WTC11 (cell line): ENCODE results near the gene PADI1. TPM values are rescaled to one million over a fixed set of nuclear protein-coding genes. Genes with fewer than 3 reads are reported as not detected.

ENCODE experiments used
- ATAC-seq: fragments of 200-7000 bp; cut with Tn5 transposase; 2 replicates; pipeline ENCODE4 v1.10.0; 2021; ENCODE audit warnings: mild to moderate bottlenecking, moderate library complexity
- CTCF ChIA-PET: fragments of 300-600 bp; sonication (Branson Sonifier 250); formaldehyde crosslinking; loops from one replicate; lab custom pipeline; 2021; ENCODE audit warnings: antibody characterized with exemption; lab: Charles Lee
- POLR2A ChIA-PET: fragments of 350-600 bp; sonication (Branson Sonifier 250); formaldehyde crosslinking; loops from one replicate; lab custom pipeline; 2021; ENCODE audit warnings: antibody characterized with exemption; lab: Charles Lee
- DNase-seq: peaks from one replicate; pipeline ENCODE4 v3.0.0; 2021; ENCODE audit warnings: low spot score
- H3K27ac Mint-ChIP-seq: 2 replicates; pipeline ENCODE4 v1.8.0; 2021; ENCODE audit warnings: mixed read lengths
- H3K27me3 Mint-ChIP-seq: 2 replicates; pipeline ENCODE4 v1.8.0; 2021; ENCODE audit warnings: low read depth, mild to moderate bottlenecking, moderate library complexity, mixed read lengths
- H3K36me3 Mint-ChIP-seq: 2 replicates; pipeline ENCODE4 v1.8.0; 2021; ENCODE audit warnings: mixed read lengths
- H3K4me1 Mint-ChIP-seq: 2 replicates; pipeline ENCODE4 v1.8.0; 2022; ENCODE audit warnings: mixed read lengths
- H3K4me3 Mint-ChIP-seq: 2 replicates; pipeline ENCODE4 v1.8.0; 2021; ENCODE audit warnings: mild to moderate bottlenecking, moderate library complexity, mixed read lengths
- H3K9me3 Mint-ChIP-seq: 2 replicates; pipeline ENCODE4 v1.8.0; 2021; ENCODE audit warnings: mixed read lengths
- AFF4 ChIP-seq: sonication (generic); formaldehyde crosslinking; IDR thresholded peaks from 2 replicates; pipeline ENCODE4 v1.8.1; 2023; ENCODE audit warnings: mild to moderate bottlenecking, missing genetic modification reagents, borderline replicate concordance
- CREM ChIP-seq: sonication (generic); formaldehyde crosslinking; IDR thresholded peaks from 2 replicates; pipeline ENCODE4 v1.8.1; 2022; ENCODE audit warnings: mild to moderate bottlenecking, missing genetic modification reagents, moderate library complexity
- E2F1 ChIP-seq: sonication (generic); formaldehyde crosslinking; IDR thresholded peaks from 2 replicates; pipeline ENCODE4 v1.8.0; 2022; ENCODE audit warnings: mild to moderate bottlenecking, missing genetic modification reagents
- FOXP1 ChIP-seq: sonication (generic); formaldehyde crosslinking; IDR thresholded peaks from 2 replicates; pipeline ENCODE4 v1.8.0; 2022; ENCODE audit warnings: missing genetic modification reagents, mild to moderate bottlenecking, moderate library complexity, borderline replicate concordance
- IRF2 ChIP-seq: sonication (generic); formaldehyde crosslinking; IDR thresholded peaks from 2 replicates; pipeline ENCODE4 v1.8.0; 2022; ENCODE audit warnings: low read depth, missing genetic modification reagents, borderline replicate concordance
- JUN ChIP-seq: sonication (generic); formaldehyde crosslinking; IDR thresholded peaks from 2 replicates; pipeline ENCODE4 v1.8.0; 2023; ENCODE audit warnings: mild to moderate bottlenecking, missing genetic modification reagents
- NR2C2 ChIP-seq: sonication (generic); formaldehyde crosslinking; IDR thresholded peaks from 2 replicates; pipeline ENCODE4 v1.8.0; 2022; ENCODE audit warnings: mild to moderate bottlenecking, missing genetic modification reagents
- RORB ChIP-seq: fragments of 250-450 bp; sonication (Bioruptor Pico); IDR thresholded peaks from 2 replicates; pipeline ENCODE4 v1.9.0; 2021; ENCODE audit warnings: mild to moderate bottlenecking
- SMAD3 ChIP-seq: sonication (generic); formaldehyde crosslinking; IDR thresholded peaks from 2 replicates; pipeline ENCODE4 v1.8.0; 2022; ENCODE audit warnings: missing genetic modification reagents, mild to moderate bottlenecking, borderline replicate concordance
- ZNF317 ChIP-seq: sonication (generic); formaldehyde crosslinking; IDR thresholded peaks from 2 replicates; pipeline ENCODE4 v1.8.1; 2023; ENCODE audit warnings: low read depth, mild to moderate bottlenecking, moderate library complexity, missing genetic modification reagents, borderline replicate concordance
- ZNF512 ChIP-seq: sonication (generic); formaldehyde crosslinking; IDR thresholded peaks from 2 replicates; pipeline ENCODE4 v1.8.1; 2022; ENCODE audit warnings: missing genetic modification reagents, borderline replicate concordance
- total RNA-seq: library from RNA; stranded (reverse); gene quantifications from 3 replicates; pipeline ENCODE4 v1.2.3, GENCODE V29; 2021
- TF ChIP-seq, protein P1 (sequence below): fragments of 250-450 bp; sonication (Bioruptor Pico); IDR thresholded peaks from 2 replicates; pipeline ENCODE4 v1.9.0; 2021; ENCODE audit warnings: mild to moderate bottlenecking
- TF ChIP-seq, protein P2 (sequence below): sonication (generic); formaldehyde crosslinking; IDR thresholded peaks from 2 replicates; pipeline ENCODE4 v1.8.1; 2022; ENCODE audit warnings: mild to moderate bottlenecking, moderate library complexity, missing genetic modification reagents
- TF ChIP-seq, protein P3 (sequence below): sonication (generic); formaldehyde crosslinking; IDR thresholded peaks from 2 replicates; pipeline ENCODE4 v1.8.1; 2023; ENCODE audit warnings: mild to moderate bottlenecking, missing genetic modification reagents

Gene PADI1
- total RNA-seq, 1 experiment from 2014 or later, result 0.15 TPM

DNA sequence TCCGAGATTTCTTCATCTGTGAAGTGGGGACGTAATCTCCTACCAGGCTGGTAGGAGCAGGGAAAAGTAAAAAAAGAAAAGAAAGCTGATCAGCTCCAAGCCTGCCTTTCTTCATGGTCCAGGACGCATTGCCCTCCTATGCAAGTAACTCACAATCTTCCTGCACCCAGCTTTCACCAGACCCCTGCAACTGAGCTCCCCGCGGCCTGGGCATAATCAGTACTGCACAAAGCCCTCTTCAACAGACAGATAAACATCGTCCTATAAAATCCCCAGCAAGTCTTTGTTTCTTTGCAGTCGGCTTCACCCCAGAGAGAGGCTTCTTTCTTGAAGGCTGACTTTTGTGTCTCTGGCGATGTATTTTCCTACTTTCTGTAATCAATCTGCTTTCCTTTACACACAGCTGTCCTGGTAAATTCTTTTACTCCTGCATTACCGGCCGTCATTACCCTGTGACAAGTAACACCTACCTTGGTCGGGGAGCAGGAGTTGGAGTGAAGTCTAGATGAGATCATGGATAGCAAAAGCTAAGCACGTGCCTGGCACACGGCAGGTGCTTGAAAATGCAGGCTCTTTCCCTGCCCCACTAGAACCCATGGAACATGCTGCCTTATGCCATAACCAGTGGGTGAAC, 8.3 kb downstream of the PADI1 start:
- POLR2A ChIA-PET, result no interaction called here
- H3K27ac Mint-ChIP-seq, result no peak overlapping the region
- peaks cover 38% of the 10 kb centered on the region for H3K4me1 Mint-ChIP-seq
- H3K4me3 Mint-ChIP-seq, result no peak overlapping the region
- no peak for TF ChIP-seq AFF4 (CRISPR knock-in tag)
- no peak for TF ChIP-seq IRF2 (CRISPR knock-in tag)
- TF ChIP-seq ZNF317 (CRISPR knock-in tag), result no peak
- no peak for TF ChIP-seq FOXP1 (CRISPR knock-in tag)
- TF ChIP-seq E2F1 (CRISPR knock-in tag), result no peak
- no peak for TF ChIP-seq NR2C2
- no peak for TF ChIP-seq CREM
- no peak for TF ChIP-seq JUN (CRISPR knock-in tag)
- TF ChIP-seq, protein P1, sequence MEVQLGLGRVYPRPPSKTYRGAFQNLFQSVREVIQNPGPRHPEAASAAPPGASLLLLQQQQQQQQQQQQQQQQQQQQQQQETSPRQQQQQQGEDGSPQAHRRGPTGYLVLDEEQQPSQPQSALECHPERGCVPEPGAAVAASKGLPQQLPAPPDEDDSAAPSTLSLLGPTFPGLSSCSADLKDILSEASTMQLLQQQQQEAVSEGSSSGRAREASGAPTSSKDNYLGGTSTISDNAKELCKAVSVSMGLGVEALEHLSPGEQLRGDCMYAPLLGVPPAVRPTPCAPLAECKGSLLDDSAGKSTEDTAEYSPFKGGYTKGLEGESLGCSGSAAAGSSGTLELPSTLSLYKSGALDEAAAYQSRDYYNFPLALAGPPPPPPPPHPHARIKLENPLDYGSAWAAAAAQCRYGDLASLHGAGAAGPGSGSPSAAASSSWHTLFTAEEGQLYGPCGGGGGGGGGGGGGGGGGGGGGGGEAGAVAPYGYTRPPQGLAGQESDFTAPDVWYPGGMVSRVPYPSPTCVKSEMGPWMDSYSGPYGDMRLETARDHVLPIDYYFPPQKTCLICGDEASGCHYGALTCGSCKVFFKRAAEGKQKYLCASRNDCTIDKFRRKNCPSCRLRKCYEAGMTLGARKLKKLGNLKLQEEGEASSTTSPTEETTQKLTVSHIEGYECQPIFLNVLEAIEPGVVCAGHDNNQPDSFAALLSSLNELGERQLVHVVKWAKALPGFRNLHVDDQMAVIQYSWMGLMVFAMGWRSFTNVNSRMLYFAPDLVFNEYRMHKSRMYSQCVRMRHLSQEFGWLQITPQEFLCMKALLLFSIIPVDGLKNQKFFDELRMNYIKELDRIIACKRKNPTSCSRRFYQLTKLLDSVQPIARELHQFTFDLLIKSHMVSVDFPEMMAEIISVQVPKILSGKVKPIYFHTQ (CRISPR knock-in tag), result no peak
- TF ChIP-seq SMAD3 (CRISPR knock-in tag), result no peak
- no peak for TF ChIP-seq RORB
- TF ChIP-seq, protein P2, sequence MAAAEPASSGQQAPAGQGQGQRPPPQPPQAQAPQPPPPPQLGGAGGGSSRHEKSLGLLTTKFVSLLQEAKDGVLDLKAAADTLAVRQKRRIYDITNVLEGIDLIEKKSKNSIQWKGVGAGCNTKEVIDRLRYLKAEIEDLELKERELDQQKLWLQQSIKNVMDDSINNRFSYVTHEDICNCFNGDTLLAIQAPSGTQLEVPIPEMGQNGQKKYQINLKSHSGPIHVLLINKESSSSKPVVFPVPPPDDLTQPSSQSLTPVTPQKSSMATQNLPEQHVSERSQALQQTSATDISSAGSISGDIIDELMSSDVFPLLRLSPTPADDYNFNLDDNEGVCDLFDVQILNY (CRISPR knock-in tag), result no peak
- TF ChIP-seq, protein P3, sequence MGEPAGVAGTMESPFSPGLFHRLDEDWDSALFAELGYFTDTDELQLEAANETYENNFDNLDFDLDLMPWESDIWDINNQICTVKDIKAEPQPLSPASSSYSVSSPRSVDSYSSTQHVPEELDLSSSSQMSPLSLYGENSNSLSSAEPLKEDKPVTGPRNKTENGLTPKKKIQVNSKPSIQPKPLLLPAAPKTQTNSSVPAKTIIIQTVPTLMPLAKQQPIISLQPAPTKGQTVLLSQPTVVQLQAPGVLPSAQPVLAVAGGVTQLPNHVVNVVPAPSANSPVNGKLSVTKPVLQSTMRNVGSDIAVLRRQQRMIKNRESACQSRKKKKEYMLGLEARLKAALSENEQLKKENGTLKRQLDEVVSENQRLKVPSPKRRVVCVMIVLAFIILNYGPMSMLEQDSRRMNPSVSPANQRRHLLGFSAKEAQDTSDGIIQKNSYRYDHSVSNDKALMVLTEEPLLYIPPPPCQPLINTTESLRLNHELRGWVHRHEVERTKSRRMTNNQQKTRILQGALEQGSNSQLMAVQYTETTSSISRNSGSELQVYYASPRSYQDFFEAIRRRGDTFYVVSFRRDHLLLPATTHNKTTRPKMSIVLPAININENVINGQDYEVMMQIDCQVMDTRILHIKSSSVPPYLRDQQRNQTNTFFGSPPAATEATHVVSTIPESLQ (CRISPR knock-in tag), result no peak
- ATAC-seq, result no peak
- CTCF ChIA-PET, result interaction anchor here (1.2 kb wide), 1 partner anchor 83 kb away, joined by 3 read pairs; no protein-coding TSS in a partner anchor
- H3K36me3 Mint-ChIP-seq, result no peaks in the 10 kb centered on the region
- no peaks in the 10 kb centered on the region for H3K27me3 Mint-ChIP-seq
- DNase-seq, result no peak
- H3K9me3 Mint-ChIP-seq, result no peaks in the 10 kb centered on the region

DNA sequence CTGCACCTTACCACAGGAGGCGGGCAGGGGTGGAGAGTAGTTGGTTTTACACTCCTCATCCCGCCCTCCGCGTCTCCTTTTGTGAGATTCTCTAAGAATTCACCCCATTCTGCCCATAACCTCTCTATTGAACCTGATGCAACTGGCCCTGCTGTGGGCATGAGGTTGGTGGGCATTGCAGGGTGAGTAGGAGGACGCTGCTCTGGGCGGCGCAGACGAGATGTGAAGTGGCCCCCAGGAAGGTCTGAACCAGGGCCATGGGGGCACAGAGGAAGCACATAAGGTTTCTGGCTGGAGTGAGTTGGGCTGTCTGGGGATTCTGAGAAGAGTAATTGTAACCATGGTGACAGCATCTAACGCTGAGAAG, 8.8 kb downstream of the PADI1 start:
- Mint-ChIP-seq H3K36me3 (no peaks in the 10 kb centered on the region), H3K9me3 (no peaks in the 10 kb centered on the region), H3K27ac (no peak overlapping the region), H3K4me3 (no peak overlapping the region), H3K27me3 (no peaks in the 10 kb centered on the region), H3K4me1 (peaks cover 38% of the 10 kb centered on the region)
- CTCF ChIA-PET, result interaction anchor here (1.2 kb wide), 1 partner anchor 84 kb away, joined by 3 read pairs; no protein-coding TSS in a partner anchor
- DNase-seq (no peak), ATAC-seq (no peak)
- POLR2A ChIA-PET, result no interaction called here
- TF ChIP-seq ZNF512 (CRISPR knock-in tag), result no peak
